HG03342 (cell line): ENCODE results near the gene NISCH.

Experiments used
- ATAC-seq: cut with Tn5 transposase; IDR thresholded peaks from one replicate; pipeline ENCODE4 v1.9.1; 2021; ENCODE audit warnings: mild to moderate bottlenecking, moderate library complexity; ENCODE audit not compliant: unreplicated experiment

The NISCH gene

DNA sequence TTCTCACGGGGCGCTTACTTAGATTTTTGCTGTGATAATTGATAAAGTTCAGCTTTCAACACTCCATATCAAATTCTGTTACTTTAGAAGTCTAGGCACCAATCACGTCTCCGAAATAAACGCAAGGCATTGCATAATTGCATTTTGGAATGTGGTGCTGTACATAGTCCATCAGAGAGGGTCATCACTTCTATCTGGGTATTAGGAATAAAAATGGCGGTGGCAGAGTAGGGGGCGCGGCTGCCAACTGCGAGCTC lies 80.6 kb downstream of the NISCH start:
- ATAC-seq = no peak

DNA sequence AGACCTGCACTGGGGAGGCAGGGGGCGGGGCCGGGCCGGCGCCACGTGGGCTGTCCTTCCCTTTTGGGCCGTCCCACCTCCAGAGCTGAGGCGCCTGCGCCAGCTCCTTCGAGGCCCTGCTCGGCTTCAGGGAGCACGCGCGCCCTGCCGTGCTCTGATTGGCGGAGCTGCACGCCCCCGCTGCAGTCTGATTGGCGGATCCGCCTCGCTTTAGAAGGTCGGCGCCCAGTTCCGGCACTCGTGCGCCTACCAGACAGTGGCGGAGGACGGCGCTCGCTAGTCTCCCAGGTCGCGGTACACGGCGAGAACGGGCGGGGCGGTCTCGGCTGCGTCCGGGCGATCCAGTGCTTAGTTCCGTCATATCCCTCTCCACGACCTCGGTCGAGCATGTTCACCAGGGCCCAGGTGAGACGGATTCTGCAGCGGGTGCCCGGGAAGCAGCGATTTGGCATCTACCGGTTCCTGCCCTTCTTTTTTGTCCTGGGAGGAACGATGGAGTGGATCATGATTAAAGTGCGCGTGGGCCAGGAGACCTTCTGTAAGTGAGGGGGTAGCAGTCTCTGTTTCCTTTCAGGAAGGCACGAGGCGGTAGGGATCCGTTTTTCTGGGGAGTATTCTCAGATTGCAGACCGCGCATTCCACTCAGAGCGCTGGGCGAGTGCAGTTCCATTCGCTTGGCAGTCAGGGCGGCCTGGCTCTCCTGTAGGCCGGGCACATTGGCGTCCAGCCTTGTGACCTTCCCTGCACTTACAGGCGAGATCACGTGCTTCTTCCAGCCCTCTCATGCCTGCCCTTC lies 81.2 kb downstream of the NISCH start, which contains the start of gene UQCC5:
UQCC5 (plus strand) TSS at position 237 of the 796 bp plus-strand sequence; CDS start at position 388, 151 bp downstream.
- peak; percentile 81 for ATAC-seq

DNA sequence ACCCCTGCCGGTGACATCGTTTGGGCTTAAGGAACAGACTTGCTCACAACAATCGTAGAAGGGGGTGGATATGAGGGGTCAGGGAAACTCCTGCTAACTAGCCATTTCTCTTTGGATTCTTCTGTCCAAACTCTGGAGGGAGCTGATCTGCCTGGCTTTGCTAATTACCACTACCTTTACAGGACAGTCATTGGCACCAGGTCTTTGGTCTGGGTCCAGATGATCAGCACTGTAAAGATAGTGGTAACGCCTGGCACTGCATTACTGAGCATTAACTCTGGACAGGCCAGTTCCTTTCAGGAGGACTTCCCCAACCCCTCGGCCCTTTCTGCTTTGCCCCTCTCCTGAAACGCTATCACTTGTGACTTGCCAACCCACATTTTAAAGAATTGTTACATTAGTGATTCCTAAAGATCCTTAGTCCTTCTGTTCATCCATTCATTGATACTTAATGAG lies 81.8 kb downstream of the NISCH start:
- ATAC-seq = no peak

DNA sequence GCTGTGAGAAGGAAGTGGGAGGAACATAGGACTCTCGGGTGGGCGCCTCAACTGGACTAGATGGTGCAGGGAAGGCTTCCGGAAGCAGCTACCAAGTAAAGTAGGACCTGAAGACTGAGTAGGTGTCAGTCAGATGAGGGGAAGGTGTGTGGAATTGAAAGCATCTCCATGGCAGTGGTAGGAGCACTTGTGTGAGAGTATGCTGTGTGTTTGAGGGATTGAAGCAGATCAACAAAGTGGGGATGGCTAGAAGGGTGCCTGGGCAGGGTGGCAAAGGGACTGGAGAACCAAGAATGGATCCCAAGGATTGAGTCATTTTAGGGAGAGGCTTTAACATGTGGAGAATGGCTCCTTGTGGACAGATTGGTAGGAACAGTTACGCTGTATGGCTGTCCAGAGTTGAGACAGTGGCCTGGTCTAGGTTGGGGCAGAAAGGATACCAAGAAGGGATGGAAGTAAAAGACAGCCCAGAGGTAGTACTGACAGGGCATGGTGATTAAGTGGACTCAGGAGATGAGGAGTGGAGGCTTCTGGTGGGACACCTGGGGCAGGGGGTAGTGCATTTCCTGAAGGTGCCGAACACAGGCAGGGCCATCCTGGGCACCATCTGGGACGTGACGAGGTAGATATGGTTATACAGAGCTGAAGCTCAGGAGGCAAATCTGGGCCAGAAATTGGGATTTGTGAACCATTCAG lies 82.5 kb downstream of the NISCH start:
- no peak for ATAC-seq

DNA sequence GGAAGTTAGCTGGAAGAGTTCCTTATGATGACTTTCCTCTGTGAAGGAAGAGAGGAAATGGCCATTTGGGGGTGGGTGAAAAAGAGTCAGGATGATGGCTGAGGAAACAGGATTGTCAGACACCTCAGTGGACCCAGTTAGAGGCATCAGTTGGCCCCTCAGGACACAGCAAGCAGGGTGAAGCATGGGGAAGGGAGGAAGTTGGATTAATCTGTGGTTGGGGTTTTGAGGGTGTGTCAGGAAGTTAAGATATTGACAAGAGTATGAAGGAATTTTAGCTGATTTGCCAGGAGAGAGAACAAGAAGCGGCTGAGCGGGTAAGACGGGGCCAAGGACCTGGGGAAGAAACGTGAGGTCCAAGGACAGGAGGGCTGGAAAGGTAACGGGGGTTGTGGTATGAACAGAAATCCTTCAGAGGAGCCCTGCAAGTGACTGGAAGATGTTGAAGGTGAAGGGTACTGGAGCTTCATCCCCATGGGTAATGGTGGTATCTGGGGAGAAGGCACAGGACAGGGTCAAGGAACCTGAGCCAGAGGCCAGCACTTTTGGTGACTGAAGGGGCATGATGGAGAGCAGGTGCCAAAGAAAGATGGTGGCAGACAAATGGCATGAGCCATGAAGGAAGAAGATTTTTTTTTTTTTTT lies 83.7 kb downstream of the NISCH start:
- no peak for ATAC-seq

DNA sequence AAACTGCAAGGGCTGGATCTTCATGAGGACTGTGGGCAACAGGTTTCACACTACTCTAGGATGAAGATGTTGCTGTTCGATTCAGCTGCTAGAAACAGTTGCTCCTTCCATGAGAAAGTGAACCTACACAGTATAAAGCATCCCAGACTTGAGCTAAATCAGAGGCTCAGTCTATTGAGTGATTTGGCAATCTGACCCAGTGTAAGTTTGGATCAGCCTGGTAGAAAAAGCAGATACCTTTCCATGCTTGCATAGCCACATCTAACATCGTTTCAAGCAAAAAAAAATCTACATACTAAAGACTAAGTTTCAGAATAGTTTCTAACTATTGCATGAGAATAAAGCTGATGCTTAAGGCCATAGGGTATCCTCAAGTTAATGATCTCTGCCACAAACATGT lies 85.6 kb downstream of the NISCH start:
- ATAC-seq = no peak
